CD8-positive, alpha-beta memory T cell (primary cell): ENCODE results near the gene PLA2G6. TPM values are rescaled to one million over a fixed set of nuclear protein-coding genes. Genes with fewer than 3 reads are reported as not detected.
"Not testable (repeated sequence)": the region's sequence is repeated elsewhere in the genome, so short reads cannot be mapped to it uniquely, and the experiment has no call there.

ENCODE experiments used
- CTCF ChIA-PET: fragments of 350-600 bp; sonication (Branson Sonifier 250); formaldehyde crosslinking; loops from one replicate; lab custom pipeline; 2021; ENCODE audit warnings: antibody characterized with exemption; lab: Charles Lee
- POLR2A ChIA-PET: fragments of 350-600 bp; sonication (Branson Sonifier 250); formaldehyde crosslinking; loops from one replicate; lab custom pipeline; 2021; ENCODE audit warnings: antibody characterized with exemption; lab: Charles Lee
- DNase-seq, 5 donors: peaks; one replicate each; pipeline versions ENCODE4 v3.0.0 to v3.0.0-alpha.2; 2020 to 2022; ENCODE audit warnings: mixed read lengths in 1 of 5
- H3K27ac ChIP-seq: one replicate; pipeline ENCODE4 v1.7.0; 2013; ENCODE audit warnings: low read depth, mild to moderate bottlenecking, low read length, moderate library complexity
- H3K27me3 ChIP-seq: 2 replicates; pipeline ENCODE4 v1.7.0; 2013; ENCODE audit warnings: low read length, mild to moderate bottlenecking; ENCODE audit not compliant: insufficient read depth, poor library complexity, severe bottlenecking
- H3K36me3 ChIP-seq: 2 replicates; pipeline ENCODE4 v1.7.0; 2013; ENCODE audit warnings: mild to moderate bottlenecking, low read length, moderate library complexity; ENCODE audit not compliant: insufficient read depth
- H3K4me1 ChIP-seq: 2 replicates; pipeline ENCODE4 v1.7.0; 2013; ENCODE audit warnings: mild to moderate bottlenecking, low read length, moderate library complexity; ENCODE audit not compliant: insufficient read depth
- H3K4me3 ChIP-seq: 2 replicates; pipeline ENCODE4 v1.7.0; 2013; ENCODE audit warnings: mild to moderate bottlenecking, low read length
- H3K9me3 ChIP-seq: 2 replicates; pipeline ENCODE4 v1.7.0; 2013; ENCODE audit warnings: mild to moderate bottlenecking, low read length
- H3K27ac Mint-ChIP-seq, 8 donors: one replicate each; pipeline ENCODE4 v1.8.0; 2020 to 2021; ENCODE audit warnings: mixed read lengths in 8 of 8, mild to moderate bottlenecking in 6 of 8, inconsistent platforms in 3 of 8, moderate library complexity in 3 of 8
- H3K27me3 Mint-ChIP-seq, 2 donors: one replicate each; pipeline ENCODE4 v1.8.0; 2020 to 2021; ENCODE audit warnings: mixed read lengths in 2 of 2, mild to moderate bottlenecking in 1 of 2, moderate library complexity in 1 of 2
- H3K36me3 Mint-ChIP-seq, 3 donors: one replicate each; pipeline ENCODE4 v1.8.0; 2020 to 2021; ENCODE audit warnings: mixed read lengths in 3 of 3, inconsistent platforms in 1 of 3, mild to moderate bottlenecking in 1 of 3
- H3K4me1 Mint-ChIP-seq, 3 donors: one replicate each; pipeline ENCODE4 v1.8.0; 2020 to 2021; ENCODE audit warnings: mixed read lengths in 3 of 3, inconsistent platforms in 1 of 3, mild to moderate bottlenecking in 1 of 3
- H3K4me3 Mint-ChIP-seq, 7 donors: one replicate each; pipeline ENCODE4 v1.8.0; 2020 to 2021; ENCODE audit warnings: mixed read lengths in 7 of 7, mild to moderate bottlenecking in 6 of 7, moderate library complexity in 4 of 7, inconsistent platforms in 2 of 7
- H3K9me3 Mint-ChIP-seq, 5 donors: one replicate each; pipeline ENCODE4 v1.8.0; 2020 to 2022; ENCODE audit warnings: mixed read lengths in 5 of 5, mild to moderate bottlenecking in 3 of 5, moderate library complexity in 2 of 5, inconsistent platforms in 1 of 5
- polyA plus RNA-seq: library from polyadenylated mRNA; unstranded; fragments of 300-500 nt; fragmentation: Illumina TruSeq; gene quantifications from one replicate; pipeline ENCODE4 v1.2.3, GENCODE V29; 2021
- total RNA-seq, 2 experiments: library from RNA; stranded (reverse); gene quantifications; one replicate each; pipeline ENCODE4 v1.2.3, GENCODE V29; 2021

Gene PLA2G6
- total and polyA plus RNA-seq, 3 experiments from 2014 or later: 5.6 to 34.1 (median 33.0) TPM

DNA sequence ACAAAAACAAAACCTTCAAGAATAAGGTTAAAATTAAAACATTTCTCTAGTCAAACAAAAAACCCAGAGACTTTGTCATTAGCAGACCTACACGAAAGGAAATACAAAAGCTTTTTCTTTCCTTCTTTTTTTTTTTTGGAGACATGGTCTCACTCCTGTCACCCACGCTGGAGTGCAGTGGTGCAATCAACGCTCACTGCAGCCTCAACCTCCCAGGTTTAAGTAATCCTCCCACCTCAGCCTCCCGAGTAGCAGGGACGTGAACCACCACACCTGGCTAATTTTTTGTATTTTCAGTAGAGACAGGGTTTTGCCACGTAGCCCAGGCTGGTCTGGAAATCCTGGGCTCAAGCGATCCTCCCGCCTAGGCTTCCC, 30.5 kb downstream of the PLA2G6 start:
- no peak overlapping the region for H3K27ac ChIP-seq
- POLR2A ChIA-PET: interaction anchor here (0.6 kb wide), 2 partner anchors 98 to 765 kb away, joined by 3 read pairs; no protein-coding TSS in a partner anchor
- no peaks in the 10 kb centered on the region for H3K4me1 ChIP-seq
- H3K27ac Mint-ChIP-seq: no peak overlapping the region
- CTCF ChIA-PET: no interaction called here
- H3K27me3 ChIP-seq: no peaks in the 10 kb centered on the region
- no peaks in the 10 kb centered on the region for H3K9me3 Mint-ChIP-seq
- H3K9me3 ChIP-seq: no peaks in the 10 kb centered on the region
- H3K36me3 Mint-ChIP-seq: peaks cover 0 to 24% (median 20%) of the 10 kb centered on the region in 3 donors
- no peak overlapping the region for H3K4me3 Mint-ChIP-seq
- H3K4me1 Mint-ChIP-seq: peaks cover 10 to 26% (median 11%) of the 10 kb centered on the region in 3 donors
- H3K4me3 ChIP-seq: no peak overlapping the region
- no peaks in the 10 kb centered on the region for H3K36me3 ChIP-seq
- H3K27me3 Mint-ChIP-seq: no peaks in the 10 kb centered on the region
- no peak for DNase-seq

DNA sequence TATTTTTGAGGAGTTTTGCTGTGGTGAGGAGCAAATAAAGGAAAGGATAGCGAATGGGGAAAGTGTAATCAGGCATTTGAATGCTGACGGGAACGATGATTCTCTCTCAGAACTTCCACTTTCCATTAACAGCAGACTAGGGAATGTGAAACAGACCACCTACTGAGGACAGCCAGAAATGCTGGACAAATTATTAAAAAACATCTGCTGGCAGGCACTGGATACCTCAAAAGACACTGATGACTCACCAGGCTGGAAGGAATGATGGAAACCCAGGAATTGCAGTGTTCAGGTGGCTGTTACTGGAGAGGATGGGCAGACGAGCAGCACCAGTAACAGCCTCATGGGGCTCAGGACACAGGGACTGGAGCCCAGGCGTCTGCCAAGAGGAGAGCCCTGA, 33.4 kb downstream of the PLA2G6 start:
- DNase-seq: no peak
- no peaks in the 10 kb centered on the region for H3K9me3 ChIP-seq
- Mint-ChIP-seq H3K4me1 (peaks cover 16 to 19% (median 18%) of the 10 kb centered on the region in 3 donors), H3K36me3 (peaks cover 0 to 32% (median 22%) of the 10 kb centered on the region in 3 donors), H3K9me3 (no peaks in the 10 kb centered on the region), H3K27me3 (no peaks in the 10 kb centered on the region), H3K27ac (no peak overlapping the region), H3K4me3 (no peak overlapping the region)
- H3K4me1 ChIP-seq: peaks cover 4% of the 10 kb centered on the region
- no peaks in the 10 kb centered on the region for H3K27me3 ChIP-seq
- H3K4me3 ChIP-seq: no peak overlapping the region
- ChIA-PET CTCF (no interaction called here), POLR2A (no interaction called here)
- H3K36me3 ChIP-seq: peaks cover 2% of the 10 kb centered on the region
- H3K27ac ChIP-seq: no peak overlapping the region

DNA sequence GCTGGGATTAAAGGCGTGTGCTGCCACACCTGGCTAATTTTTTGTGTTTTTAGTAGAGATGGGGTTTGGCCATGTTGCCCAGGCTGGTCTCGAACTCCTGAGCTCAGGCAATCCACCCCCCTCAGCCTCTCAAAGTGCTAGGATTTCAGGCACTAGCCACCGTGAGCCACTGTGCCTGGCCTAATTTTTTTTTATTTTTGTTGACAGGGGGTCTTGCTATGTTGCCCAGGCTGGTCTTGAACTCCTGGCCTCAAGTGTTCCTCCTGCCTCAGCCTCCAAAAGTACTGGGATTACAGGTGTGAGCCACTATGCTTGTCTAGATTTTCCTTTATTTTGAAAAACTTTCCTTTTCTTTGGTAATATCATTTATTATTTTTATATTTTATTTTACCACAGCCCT, 35.5 kb downstream of the PLA2G6 start:
- H3K27me3 Mint-ChIP-seq, DNase-seq, CTCF ChIA-PET, H3K4me3 Mint-ChIP-seq, H3K4me1 ChIP-seq, POLR2A ChIA-PET, H3K9me3 ChIP-seq, H3K4me3 ChIP-seq, H3K27me3 ChIP-seq, H3K9me3 Mint-ChIP-seq, H3K27ac ChIP-seq, H3K36me3 ChIP-seq: not testable (repeated sequence)
- H3K36me3 Mint-ChIP-seq: peaks cover 0 to 37% (median 16%) of the 10 kb centered on the region in 3 donors
- peak overlapping the region in 1 of 8 donors; percentile 72 for H3K27ac Mint-ChIP-seq
- peaks cover 20 to 28% (median 24%) of the 10 kb centered on the region in 3 donors for H3K4me1 Mint-ChIP-seq

DNA sequence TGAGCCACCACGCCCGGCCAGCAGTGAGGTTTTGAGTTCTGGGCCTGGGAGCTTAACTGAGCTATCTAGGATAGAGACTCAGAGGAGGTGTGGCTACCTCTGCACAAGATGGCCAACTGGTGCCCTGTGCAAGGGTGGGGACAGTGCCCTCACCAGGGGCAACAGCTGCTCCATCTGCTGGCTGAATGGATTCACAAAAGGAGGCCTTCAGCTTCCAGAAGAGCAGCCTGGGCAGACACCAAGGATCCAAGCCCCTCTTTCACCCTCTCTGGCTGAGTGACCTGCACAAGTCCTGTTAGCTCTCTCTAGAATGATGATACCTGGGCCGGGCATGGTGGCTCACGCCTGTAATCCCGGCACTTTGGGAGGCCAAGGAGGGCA, 37.6 kb downstream of the PLA2G6 start:
- Histone ChIP-seq H3K27me3 (no peaks in the 10 kb centered on the region), H3K36me3 (peaks cover 4% of the 10 kb centered on the region), H3K4me3 (no peak overlapping the region), H3K27ac (no peak overlapping the region), H3K9me3 (no peaks in the 10 kb centered on the region), H3K4me1 (peaks cover 7% of the 10 kb centered on the region)
- H3K4me1 Mint-ChIP-seq: peaks cover 20 to 28% (median 24%) of the 10 kb centered on the region in 3 donors
- no peak for DNase-seq
- POLR2A ChIA-PET: no interaction called here
- H3K36me3 Mint-ChIP-seq: peaks cover 0 to 49% (median 12%) of the 10 kb centered on the region in 3 donors
- CTCF ChIA-PET: no interaction called here
- peak overlapping the region in 3 of 8 donors; percentile 23 to 92 (median 85) for H3K27ac Mint-ChIP-seq
- no peaks in the 10 kb centered on the region for H3K27me3 Mint-ChIP-seq
- no peaks in the 10 kb centered on the region for H3K9me3 Mint-ChIP-seq
- H3K4me3 Mint-ChIP-seq: peak overlapping the region in 1 of 7 donors; percentile 77

DNA sequence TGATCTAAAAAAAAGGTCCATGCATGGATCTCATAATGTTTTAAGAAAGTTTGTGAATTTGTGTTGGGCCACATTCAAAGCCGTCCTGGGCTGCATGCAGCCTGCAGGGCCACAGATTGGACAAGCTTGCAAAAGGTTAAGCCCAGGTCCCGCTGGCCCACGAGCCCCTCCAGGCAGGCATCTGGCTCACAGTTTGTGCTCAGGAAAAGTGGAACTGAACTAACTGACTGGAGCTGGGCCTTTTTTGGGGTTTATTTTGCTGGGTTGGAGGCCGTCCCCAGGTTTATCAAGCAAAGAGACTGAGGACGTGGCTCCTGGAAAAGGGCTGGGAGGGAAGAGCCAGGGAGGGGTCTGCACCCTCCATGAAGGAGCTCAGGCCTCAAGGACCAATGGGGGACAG, 39.0 kb downstream of the PLA2G6 start:
- POLR2A ChIA-PET: no interaction called here
- peaks cover 7% of the 10 kb centered on the region for H3K36me3 ChIP-seq
- no peak overlapping the region for H3K4me3 ChIP-seq

DNA sequence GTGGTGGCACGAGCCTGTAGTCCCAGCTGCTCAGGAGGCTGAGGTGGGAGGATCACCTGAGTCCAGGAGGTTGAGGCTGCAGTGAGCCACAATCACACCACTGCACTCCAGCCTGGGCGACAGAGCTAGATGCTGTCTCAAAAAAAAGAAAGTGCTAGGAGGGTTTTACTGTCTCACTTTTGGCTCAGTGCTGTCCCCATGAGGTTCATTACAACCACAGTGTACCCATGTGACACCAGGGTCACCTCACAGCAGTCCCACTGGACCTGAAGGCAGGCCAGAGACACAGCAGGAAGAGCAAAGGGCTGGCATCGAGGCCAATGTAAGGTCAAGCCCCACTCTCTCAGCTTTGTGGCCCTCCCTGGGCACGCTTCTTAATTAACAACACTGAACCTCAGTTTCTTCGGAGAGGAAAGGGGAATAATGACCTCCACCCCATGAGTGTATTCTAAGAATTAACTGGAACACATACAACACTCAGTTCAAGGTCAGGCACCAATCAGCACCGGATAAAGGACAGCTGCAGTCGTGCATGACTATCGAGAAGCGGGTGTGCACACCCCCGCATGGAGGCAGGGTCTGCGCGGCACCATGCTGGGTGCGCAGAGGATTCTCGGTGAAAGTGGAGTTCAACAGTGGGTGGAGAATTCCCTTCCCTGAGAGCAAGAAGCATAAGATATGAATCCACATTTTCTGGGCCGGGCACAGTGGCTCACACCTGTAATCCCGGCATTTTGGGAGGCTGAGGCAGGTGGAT, 40.2 kb downstream of the PLA2G6 start:
- H3K27ac Mint-ChIP-seq: peak overlapping the region in 1 of 8 donors; percentile 50
- no peaks in the 10 kb centered on the region for H3K9me3 Mint-ChIP-seq
- peaks cover 7% of the 10 kb centered on the region for H3K36me3 ChIP-seq
- no peaks in the 10 kb centered on the region for H3K9me3 ChIP-seq
- H3K27me3 ChIP-seq: no peaks in the 10 kb centered on the region
- H3K27ac ChIP-seq: no peak overlapping the region
- H3K27me3 Mint-ChIP-seq: no peaks in the 10 kb centered on the region
- POLR2A ChIA-PET: no interaction called here
- no peak for DNase-seq
- peaks cover 0 to 61% (median 4%) of the 10 kb centered on the region in 3 donors for H3K36me3 Mint-ChIP-seq
- H3K4me1 Mint-ChIP-seq: peaks cover 11 to 17% (median 15%) of the 10 kb centered on the region in 3 donors
- H3K4me1 ChIP-seq: peaks cover 7% of the 10 kb centered on the region
- H3K4me3 Mint-ChIP-seq: no peak overlapping the region
- no peak overlapping the region for H3K4me3 ChIP-seq
- CTCF ChIA-PET: interaction anchor here (1.5 kb wide), 1 partner anchor 27 kb away, joined by 5 read pairs; no protein-coding TSS in a partner anchor

More for the DNA sequence above, 39.0 kb downstream of the PLA2G6 start:
- Histone ChIP-seq H3K4me1 (peaks cover 7% of the 10 kb centered on the region), H3K27ac (no peak overlapping the region), H3K9me3 (no peaks in the 10 kb centered on the region), H3K27me3 (no peaks in the 10 kb centered on the region)
- CTCF ChIA-PET: interaction anchor here (1.5 kb wide), 1 partner anchor 28 kb away, joined by 5 read pairs; no protein-coding TSS in a partner anchor
- Mint-ChIP-seq H3K27me3 (no peaks in the 10 kb centered on the region), H3K4me1 (peaks cover 12 to 18% (median 18%) of the 10 kb centered on the region in 3 donors), H3K27ac (peak overlapping the region in 1 of 8 donors; percentile 85), H3K9me3 (no peaks in the 10 kb centered on the region), H3K36me3 (peaks cover 0 to 57% (median 5%) of the 10 kb centered on the region in 3 donors), H3K4me3 (peak overlapping the region in 1 of 7 donors; percentile 15)
- DNase-seq: no peak

DNA sequence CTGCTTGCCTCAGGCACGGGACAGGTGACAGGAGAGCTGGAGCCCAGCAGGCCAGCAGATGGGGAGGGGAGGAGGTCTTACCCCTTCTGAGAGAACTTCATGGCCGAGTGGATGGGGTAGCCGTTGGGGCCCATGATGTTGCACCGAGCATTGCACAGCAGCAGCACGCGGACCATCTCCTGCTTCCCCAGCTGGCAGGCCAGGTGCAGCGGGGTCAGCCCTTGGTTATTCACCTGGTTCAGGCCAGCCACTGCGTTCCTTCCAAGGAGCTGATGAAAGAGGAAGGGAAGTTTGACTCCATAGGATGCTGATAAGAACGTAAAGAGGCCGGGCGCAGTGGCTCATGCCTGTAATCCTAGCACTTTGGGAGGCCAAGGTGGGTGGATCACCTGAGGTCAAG, 41.7 kb downstream of the PLA2G6 start:
- H3K4me1 Mint-ChIP-seq: peaks cover 11 to 17% (median 15%) of the 10 kb centered on the region in 3 donors
- POLR2A ChIA-PET: no interaction called here

DNA sequence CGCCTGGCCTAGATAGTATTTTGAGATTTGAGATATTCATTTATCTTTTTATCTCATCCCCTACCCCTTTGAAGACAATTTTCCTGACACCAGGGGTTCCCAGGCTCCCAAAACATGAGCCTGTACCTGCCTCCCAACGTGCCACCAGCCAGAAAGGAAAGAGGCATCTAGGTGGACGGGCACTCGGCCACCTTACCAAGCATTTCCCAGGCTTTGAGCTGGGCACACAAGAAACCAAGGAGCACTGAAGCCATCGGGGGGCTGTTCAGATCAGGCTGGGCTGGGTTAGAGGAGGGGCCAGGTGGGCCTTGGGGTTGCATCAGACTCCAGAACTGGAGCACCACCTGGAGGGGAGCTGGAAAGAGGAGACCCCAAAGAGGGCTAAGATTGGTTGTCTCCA, 42.7 kb downstream of the PLA2G6 start:
- H3K36me3 Mint-ChIP-seq: peaks cover 0 to 71% (median 10%) of the 10 kb centered on the region in 3 donors
- Histone ChIP-seq H3K4me3 (no peak overlapping the region), H3K27ac (no peak overlapping the region), H3K9me3 (no peaks in the 10 kb centered on the region), H3K36me3 (peaks cover 7% of the 10 kb centered on the region), H3K4me1 (peaks cover 7% of the 10 kb centered on the region), H3K27me3 (no peaks in the 10 kb centered on the region)
- POLR2A ChIA-PET: no interaction called here
- H3K27me3 Mint-ChIP-seq: no peaks in the 10 kb centered on the region
- peaks cover 11 to 16% (median 13%) of the 10 kb centered on the region in 3 donors for H3K4me1 Mint-ChIP-seq
- no peak for DNase-seq
- H3K4me3 Mint-ChIP-seq: no peak overlapping the region
- CTCF ChIA-PET: no interaction called here
- H3K9me3 Mint-ChIP-seq: no peaks in the 10 kb centered on the region
- H3K27ac Mint-ChIP-seq: peak overlapping the region in 1 of 8 donors; percentile 60

More for the DNA sequence above, 41.7 kb downstream of the PLA2G6 start:
- CTCF ChIA-PET: no interaction called here
- Mint-ChIP-seq H3K36me3 (peaks cover 0 to 68% (median 10%) of the 10 kb centered on the region in 3 donors), H3K27ac (no peak overlapping the region), H3K9me3 (no peaks in the 10 kb centered on the region), H3K4me3 (no peak overlapping the region), H3K27me3 (no peaks in the 10 kb centered on the region)
- no peak overlapping the region for H3K27ac ChIP-seq
- DNase-seq: no peak
- H3K4me3 ChIP-seq: no peak overlapping the region
- H3K4me1 ChIP-seq: peaks cover 7% of the 10 kb centered on the region
- peaks cover 7% of the 10 kb centered on the region for H3K36me3 ChIP-seq
- no peaks in the 10 kb centered on the region for H3K27me3 ChIP-seq
- no peaks in the 10 kb centered on the region for H3K9me3 ChIP-seq
